Epithelial cell of prostate (primary cell): ENCODE results near the gene RAB31.
A peak's percentile ranks its signal among the peaks of the same experiment; 100 is the strongest.

Experiments
- DNase-seq: peaks from one replicate; pipeline ENCODE4 v3.0.0-alpha.2; 2011; ENCODE audit warnings: low read depth, low spot score
- H3K27ac ChIP-seq: fragments of 450-650 bp; 2 replicates; pipeline ENCODE4 v1.5.1; 2017; ENCODE audit warnings: mild to moderate bottlenecking

RAB31 gene

DNA sequence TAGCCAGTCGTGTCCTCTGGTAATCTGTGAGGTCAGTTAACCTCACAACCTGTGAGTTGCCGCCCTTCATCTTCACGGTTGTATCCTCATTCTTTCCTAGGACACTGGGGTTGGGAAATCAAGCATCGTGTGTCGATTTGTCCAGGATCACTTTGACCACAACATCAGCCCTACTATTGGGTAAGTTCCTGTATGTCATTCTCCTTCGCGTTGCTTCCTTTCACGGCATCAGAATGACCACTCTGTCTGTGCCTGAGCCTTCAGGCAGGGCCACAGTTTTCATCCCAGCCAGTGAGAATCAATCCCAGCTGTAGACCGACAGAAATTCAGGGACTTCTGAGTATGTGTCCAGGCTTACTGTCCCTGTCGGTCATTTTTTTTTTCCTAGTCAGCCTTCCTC lies 67.1 kb downstream of the RAB31 start:
- H3K27ac ChIP-seq, result no peak overlapping the region
- DNase-seq, result no peak

DNA sequence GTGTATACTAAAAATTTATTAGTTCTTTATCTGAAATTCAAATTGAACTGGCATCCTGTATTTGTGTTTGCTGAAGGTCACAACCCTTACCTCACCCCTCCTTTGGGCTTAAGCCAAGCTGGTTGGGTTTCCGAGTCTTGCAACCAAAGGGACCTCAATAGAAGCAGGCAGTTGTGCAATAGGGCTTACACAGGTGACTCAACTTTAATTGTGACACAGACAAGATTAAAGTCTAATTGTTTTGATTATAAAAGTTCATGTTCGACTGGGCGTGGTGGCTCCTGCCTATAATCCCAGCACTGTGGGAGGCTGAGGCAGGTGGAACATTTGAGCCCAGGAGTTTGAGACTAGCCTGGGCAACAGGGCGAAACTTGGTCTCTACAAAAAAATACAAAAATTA lies 71.5 kb downstream of the RAB31 start:
- H3K27ac ChIP-seq, result peak overlapping the region; percentile 32

DNA sequence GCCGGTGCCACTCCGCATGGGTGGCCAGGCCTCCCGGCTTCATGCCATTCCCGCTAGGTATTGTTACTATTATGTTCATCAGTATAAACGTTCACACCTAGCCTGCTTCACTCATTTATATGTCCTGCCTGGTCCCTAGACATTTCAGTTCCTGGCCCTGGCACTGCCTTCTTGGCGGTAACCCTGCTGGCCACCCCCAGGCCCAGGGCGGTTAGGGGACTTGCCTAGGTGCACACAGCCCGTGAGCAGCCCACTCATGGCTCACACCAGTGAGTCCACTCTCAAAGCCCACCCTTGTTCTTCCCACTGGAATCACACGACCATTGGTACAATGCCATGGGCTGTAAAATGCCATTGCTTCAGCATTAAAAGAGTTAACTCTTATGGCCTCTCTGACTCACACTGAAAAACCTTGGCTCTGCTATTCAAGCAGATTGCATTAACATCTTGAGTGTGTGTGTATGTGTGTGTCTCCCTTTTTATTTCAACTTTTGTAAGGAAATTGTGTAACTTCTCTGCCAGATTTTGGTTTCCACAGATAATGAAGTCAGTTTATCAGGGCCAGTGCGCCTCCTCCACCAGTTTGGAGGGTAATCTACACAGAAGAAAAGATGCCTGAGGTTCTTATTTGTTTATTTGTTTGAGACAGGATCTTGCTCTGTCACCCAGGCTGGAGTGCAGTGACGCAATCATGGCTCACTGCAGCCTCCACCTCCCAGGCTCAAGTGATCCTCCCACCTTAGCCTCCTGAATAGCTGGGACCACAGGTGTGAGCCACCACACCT lies 74.2 kb downstream of the RAB31 start:
- peak overlapping the region; percentile 35 for H3K27ac ChIP-seq
- peak; percentile 22 for DNase-seq

More for the DNA sequence above, 71.5 kb downstream of the RAB31 start:
- DNase-seq, result peak; percentile 45

DNA sequence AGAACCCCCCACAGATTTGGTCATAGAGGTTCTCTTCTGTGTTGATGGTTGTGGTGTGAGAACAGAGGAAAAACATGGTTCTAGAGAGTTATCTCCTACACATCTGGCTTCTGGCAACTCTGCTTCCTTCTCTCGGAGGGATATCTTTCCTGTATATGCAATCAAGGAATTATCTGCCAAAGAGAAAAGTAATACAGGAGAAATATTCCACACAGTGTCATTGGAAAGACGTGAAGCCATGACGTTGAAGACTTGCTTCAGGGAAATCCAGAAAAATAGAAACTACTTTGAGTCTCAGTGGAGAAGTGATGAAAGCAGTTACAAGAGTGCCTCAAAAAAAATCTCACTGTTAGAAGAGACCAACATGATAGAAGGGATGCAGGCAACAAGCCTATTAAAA lies 78.5 kb downstream of the RAB31 start:
- H3K27ac ChIP-seq, result no peak overlapping the region
- no peak for DNase-seq

DNA sequence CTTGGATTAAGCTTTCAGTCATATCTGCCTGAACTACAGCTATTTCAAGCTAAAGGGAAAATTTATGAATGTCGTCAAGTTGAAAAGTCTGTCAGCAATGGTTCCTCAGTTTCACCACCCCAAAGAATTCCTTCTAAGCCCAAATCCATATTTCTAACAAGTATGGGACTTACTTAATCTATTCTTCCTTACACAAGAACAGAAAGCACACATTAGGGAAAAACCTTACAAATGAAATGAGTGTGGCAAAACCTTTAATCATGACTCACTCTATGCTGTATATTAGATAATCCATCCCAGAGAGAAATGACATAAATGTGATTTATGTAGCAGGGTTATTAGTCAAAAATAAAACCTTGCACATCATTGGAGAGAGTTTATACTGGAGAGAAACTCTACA lies 78.9 kb downstream of the RAB31 start:
- DNase-seq, result no peak
- no peak overlapping the region for H3K27ac ChIP-seq

DNA sequence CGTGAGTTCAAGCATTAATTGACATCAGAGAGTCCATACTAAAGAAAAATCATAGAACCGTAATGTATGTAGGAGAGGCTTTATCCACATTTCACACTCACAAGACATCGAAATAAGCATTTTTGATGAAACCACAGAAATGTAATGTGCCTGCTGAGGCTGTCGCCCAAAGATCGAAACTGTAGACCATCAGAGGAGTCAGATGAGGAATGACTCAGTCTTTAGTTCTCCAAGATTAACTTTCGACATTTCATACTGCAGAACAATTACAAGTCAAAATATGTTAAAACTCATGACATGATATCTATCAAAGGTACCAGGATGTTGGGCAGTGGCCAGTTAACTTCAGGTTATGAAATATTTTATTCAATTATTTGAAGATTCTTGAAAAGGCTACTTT lies 79.6 kb downstream of the RAB31 start:
- DNase-seq, result no peak
- no peak overlapping the region for H3K27ac ChIP-seq

DNA sequence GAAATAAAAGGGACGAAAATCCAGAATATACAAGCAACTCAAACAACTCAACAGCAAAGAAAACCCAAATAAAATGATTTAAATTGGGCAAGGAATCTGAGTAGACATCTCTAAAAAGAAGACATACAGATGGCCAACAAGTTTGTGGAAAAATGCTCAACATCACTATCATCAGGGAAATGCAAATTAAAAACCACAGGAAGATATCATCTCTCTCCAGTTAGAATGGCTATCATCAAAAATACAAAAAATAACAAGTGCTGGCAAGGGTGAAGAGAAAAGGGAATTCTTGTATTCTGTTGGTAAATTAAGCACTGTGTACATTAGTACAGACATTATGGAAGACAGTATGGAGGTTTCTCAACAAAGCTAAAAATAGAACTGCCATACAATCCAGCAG lies 80.0 kb downstream of the RAB31 start:
- no peak for DNase-seq

DNA sequence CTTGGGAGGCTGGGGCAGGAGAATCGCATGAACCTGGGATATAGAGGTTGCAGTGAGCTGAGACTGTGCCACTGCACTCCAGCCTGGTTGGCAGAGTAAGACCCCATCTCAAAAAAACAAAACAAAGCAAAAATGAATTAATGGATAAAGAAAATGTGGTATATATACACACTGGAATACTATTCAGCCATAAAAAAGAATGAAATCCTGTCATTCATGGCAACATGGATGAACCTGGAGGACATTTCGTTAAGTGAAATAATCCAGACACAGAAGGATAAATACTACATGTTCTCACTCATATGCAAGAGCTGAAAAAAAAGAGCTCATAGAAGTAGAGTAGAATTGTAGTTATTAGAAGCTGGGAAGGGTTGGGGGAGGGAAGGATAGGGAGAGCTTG lies 80.8 kb downstream of the RAB31 start:
- no peak for DNase-seq
- H3K27ac ChIP-seq, result no peak overlapping the region

More for the DNA sequence above, 80.0 kb downstream of the RAB31 start:
- no peak overlapping the region for H3K27ac ChIP-seq

DNA sequence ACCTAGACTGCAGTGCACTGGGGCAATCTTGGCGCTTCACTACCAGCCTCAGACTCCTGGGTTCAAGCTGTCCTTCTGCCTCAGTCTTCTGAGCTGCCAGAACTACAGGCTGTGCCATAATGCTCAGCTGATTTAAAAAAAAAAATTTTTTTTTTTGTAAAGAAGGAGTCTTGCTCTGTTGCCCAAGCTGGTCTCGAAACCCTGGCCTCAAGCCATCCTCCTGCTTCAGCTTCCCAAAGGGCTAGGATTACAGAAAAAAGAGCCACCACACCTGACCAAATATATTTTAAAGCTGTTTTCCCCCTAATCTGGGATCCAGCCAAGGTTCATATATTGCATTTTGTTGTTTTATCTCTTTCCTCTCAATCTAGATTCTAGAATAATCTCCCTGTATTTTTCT lies 82.2 kb downstream of the RAB31 start:
- DNase-seq, result no peak
- no peak overlapping the region for H3K27ac ChIP-seq

DNA sequence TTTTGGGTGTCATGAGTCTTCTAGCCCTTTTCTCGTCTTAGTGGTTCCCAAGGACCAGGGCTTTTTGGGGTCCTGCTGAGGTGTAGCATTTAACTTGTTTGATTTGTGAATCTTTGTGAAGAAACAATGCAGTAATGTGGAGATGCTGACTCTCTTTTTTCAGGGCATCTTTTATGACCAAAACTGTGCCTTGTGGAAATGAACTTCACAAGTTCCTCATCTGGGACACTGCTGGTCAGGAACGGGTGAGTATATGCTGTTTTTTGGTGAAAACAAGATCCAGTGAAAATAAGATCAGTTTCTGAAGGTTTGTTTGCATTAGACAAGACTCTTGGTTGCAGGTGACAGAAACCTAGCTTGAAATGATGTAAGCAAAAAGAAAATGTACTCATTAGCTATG lies 83.9 kb downstream of the RAB31 start:
- no peak for DNase-seq
- no peak overlapping the region for H3K27ac ChIP-seq

DNA sequence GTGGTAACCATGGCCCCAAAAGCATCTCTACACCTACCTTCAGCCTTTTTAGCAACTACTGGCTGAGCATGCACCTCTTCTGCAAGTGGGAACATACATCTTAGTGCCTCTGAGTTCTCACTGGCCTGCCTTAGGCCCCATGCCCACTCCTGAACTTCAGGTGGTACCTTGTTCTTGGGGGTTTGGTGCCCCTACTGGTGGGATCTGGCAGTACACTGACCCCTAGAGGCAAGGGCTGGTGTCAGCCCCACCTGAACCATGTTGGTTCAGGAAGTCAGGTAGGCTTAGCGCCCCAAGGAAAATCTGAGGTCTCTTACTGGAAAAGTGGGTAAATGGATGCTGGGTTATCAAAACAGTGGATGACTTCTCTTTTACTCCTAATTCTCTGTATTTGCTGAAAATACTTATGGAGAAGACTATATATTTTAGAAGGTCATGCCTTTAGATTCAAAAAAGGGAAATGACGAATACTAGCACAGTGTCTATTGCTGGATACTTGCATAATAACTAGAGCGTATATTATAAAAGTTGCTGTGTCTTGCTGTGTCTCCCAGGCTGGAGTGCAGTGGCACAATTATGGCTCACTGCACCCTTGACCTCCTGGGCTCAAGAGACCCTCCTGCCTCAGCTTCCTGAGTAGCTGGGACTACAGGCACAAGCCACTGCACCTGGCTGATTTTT lies 84.6 kb downstream of the RAB31 start:
- no peak overlapping the region for H3K27ac ChIP-seq
- no peak for DNase-seq

DNA sequence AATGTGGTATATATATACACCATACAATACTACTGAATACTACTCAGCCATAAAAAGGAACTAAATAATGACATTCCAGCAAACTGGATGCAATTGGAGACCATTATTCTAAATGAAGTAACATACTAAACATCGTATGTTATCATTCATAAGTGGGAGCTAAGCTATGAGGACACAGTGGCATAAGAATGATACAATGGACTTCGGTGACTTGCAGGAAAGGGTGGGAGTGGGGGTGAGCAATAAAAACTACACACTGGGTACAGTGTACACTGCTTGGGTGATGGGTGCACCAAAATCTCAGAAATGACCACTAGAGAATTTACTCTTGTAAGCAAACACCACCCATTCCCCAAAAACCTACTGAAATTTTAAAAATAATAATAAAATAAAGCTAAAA lies 87.9 kb downstream of the RAB31 start:
- no peak overlapping the region for H3K27ac ChIP-seq
- DNase-seq, result no peak

DNA sequence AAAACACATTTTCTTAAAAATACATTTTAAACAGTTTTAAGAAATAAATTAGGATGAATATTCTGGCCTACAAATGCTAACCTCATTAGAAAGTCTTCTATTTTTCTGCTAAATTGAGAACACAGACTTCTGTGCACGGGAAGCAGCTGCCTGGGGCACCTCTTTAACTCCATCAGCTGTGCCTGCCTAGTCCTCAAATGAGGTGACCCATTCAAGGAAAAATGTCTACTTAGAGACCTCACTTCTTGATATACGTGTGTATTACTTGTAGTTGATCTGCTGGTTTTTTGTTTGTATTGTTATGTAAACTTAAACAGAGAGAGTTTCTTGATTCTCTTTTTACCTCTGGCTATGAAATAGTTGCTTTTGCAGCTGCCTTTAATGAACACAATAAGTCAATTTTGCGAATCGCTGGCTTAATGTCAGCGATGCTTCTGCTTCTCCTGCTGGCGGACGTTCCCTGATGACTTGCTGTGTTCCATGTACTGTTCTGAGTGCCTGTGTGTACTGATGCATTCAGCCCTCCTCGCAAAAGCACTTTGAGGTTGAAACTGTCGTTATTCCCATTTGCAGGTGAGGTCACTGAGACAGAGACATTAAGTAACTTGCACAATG lies 88.9 kb downstream of the RAB31 start:
- no peak overlapping the region for H3K27ac ChIP-seq
- DNase-seq, result no peak

DNA sequence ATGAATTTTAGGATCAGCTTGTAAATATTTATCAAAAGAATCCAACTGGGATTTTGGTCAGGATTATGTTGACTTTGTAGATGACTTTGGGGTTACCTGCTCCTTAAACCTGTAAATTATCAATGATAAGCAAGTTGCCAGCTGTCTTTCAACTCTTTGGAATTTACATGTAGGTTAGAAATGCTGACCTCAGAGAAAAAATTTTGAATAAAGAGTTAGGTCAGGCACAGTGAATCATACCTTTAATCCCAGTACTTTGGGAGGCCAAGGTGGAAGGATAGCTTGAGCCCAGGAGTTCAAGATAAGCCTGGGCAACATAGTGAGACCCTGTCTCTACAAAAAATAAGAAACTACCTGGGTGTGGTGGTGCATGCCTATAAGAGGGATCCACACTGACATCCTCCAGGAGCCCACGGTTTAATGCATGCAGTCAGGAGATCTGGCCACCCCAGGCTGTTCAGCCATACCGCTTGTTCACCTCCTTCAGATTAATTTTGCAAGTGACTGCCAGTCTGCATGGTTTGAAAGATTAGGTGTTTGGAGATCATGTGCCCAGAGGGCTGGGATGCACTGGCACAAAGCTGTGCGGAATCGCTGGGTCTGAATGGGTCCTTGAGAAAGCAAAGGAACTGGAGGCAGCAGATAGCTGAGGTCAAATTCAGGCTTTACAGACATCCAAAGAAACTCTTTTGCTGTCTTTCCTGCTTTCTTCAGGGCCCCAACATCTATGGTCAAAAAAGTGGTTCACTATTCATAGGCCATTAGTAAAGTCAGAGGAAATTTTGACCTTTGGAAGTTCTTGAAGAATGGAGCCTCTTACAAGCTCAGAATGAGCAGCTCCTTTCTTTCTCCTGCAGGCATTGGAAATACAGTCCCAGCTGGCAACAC lies 94.3 kb downstream of the RAB31 start:
- no peak overlapping the region for H3K27ac ChIP-seq
- DNase-seq, result no peak

DNA sequence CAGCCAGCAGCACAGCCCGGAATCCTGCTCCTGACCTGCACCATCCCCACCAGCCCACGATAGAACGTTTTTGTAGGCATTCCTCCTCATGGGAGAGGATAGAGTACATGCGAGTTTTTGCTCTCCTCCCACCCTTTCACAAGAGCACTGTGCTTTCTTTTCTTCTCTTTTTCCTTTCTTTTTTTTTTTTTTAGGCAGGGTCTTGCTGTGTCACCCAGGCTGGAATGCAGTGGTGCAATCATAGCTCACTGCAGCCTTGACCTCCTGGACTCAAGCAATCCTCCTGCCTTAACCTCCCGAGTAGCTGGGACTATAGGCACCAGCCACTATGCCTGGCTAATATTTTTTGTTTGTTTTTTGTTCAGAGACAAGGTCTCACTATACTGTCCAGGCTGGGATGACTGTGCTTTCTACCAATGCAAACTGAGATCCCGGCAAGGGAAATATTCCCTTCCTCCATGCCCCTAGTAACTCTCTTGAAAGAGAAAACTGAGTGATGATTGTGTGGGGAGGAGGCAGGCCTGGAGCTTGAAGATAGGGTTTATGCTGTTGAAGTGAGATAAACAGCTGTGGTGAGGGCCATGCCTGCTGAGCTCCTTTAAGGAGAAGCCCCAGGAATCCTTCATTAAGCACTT lies 95.1 kb downstream of the RAB31 start:
- DNase-seq, result no peak
- no peak overlapping the region for H3K27ac ChIP-seq

DNA sequence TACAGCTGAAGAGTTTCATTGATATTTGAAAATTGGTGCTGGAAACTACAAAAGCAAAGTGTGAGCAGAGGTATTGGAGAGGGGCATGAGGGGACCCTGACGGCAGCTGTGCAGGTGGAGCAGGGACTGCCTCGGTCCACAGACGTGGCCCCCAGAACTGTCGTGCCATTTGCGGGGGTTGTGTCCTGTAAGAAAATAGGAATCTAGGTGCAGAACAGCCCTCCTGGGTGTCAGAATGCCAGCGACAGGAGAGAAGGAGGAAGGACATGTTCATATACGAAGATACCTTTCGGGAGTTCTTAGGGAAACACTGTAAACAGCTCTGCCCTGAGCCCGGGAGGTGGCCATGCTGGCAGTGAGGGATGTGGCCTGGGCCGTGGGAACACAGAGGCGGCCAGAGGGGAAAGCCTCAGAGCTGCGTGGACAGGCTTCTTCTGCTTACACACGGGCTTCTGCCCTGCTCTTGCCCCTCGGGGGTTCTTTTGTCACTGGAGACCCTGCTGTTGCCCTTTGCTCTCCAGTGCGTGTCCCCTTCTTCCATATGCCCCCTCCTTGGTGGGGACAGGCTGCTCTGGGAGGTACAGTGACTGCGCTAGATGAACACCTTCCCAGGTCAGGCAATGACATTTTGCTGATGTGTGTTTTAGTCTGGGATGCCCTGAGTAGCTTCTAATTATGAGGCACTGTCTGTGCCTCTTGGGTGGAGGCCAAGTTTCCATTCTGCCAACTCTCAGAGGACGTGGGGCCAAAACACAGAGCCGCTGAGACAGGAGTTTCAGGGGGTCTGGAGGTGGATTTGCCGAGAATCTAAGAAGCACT lies 95.8 kb downstream of the RAB31 start:
- DNase-seq, result no peak
- H3K27ac ChIP-seq, result no peak overlapping the region

DNA sequence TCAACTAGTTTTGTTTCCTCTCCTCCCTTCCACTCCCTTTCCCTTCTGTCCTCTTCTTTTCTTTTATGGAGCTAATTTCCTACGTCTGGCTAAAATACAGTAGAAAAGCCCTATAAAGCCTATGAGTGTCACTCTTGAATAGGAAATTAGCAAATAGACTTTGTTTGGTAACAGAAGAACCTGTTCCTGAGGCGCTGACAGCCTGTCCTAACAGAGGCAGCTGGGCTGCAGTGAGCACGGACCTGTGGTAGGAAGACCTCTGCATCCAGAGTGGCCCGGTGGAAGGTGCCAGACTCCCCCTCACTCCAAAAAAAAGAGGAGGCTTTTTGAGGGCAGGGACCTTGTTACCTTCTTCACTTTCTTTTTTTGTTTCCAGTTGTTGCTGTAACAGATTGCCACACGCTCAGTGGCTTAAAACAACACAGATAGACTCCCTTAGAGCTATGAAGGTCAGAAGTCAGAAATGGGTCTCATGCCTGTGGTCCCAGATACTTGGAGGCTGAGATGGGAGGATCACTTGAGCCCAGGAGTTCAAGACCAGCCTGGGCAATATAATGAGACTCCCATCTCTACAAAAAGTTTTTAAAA lies 96.5 kb downstream of the RAB31 start:
- no peak overlapping the region for H3K27ac ChIP-seq
- DNase-seq, result no peak

DNA sequence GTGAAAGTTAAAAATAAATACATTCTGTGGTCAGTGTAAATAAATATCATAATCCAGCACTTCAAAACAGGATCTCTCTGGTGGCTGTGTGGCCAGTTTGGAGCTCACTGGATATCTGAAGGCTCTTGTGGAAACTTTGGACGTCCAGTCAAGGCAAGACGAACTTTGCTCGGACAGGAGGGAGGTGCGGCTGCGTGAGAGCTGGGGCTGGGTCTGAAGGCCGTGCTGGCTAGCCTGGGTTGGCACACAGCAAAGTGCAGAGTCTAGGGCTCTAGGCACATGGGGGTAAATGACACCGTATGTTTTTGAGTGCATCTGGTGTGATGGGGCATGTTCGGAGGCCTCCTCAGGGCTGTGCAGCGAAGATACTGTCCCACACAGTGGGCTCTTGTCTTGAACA lies 98.8 kb downstream of the RAB31 start:
- H3K27ac ChIP-seq, result no peak overlapping the region
- no peak for DNase-seq
